Astrocyte (in vitro differentiated cells and primary cell): ENCODE results near the gene TTYH1. TPM values are rescaled to one million over a fixed set of nuclear protein-coding genes. Genes with fewer than 3 reads are reported as not detected.
"Not testable (repeated sequence)": the region's sequence is repeated elsewhere in the genome, so short reads cannot be mapped to it uniquely, and the experiment has no call there.

Source experiments
- DNase-seq: peaks from one replicate; pipeline ENCODE4 v3.0.0-alpha.2; 2010; ENCODE audit warnings: low read depth
- FAIRE-seq: peaks from 2 replicates; lab custom pipeline; 2011; peaks lifted over from hg19 to GRCh38; lab: Jason Lieb, UNC
- H2AFZ ChIP-seq: 2 replicates; pipeline ENCODE4 v1.6.0; 2012; ENCODE audit warnings: low read depth, low read length, inconsistent platforms
- H3K27ac ChIP-seq: 2 replicates; pipeline ENCODE4 v1.5.1; 2011; ENCODE audit warnings: low read depth, low read length, inconsistent platforms
- H3K27me3 ChIP-seq: 2 replicates; pipeline ENCODE4 v1.6.0; 2011; ENCODE audit warnings: low read length, inconsistent platforms; ENCODE audit not compliant: insufficient read depth
- H3K36me3 ChIP-seq: 2 replicates; pipeline ENCODE4 v1.5.1; 2011; ENCODE audit warnings: low read length, inconsistent platforms; ENCODE audit not compliant: insufficient read depth
- H3K4me1 ChIP-seq: 2 replicates; pipeline ENCODE4 v1.5.1; 2011; ENCODE audit warnings: low read length, inconsistent platforms; ENCODE audit not compliant: insufficient read depth
- H3K4me2 ChIP-seq: 2 replicates; pipeline ENCODE4 v1.6.0; 2012; ENCODE audit warnings: low read length, inconsistent platforms
- H3K4me3 ChIP-seq: 2 replicates; pipeline ENCODE4 v1.5.1; 2011; ENCODE audit warnings: low read depth, mild to moderate bottlenecking, low read length, inconsistent platforms; ENCODE audit not compliant: insufficient read depth
- H3K79me2 ChIP-seq: 2 replicates; pipeline ENCODE4 v1.6.0; 2012; ENCODE audit warnings: mild to moderate bottlenecking, low read length, inconsistent platforms; ENCODE audit not compliant: insufficient read depth
- H3K9ac ChIP-seq: 2 replicates; pipeline ENCODE4 v1.6.0; 2012; ENCODE audit warnings: mild to moderate bottlenecking, low read length, inconsistent platforms
- H3K9me3 ChIP-seq: 2 replicates; pipeline ENCODE4 v1.5.1; 2012; ENCODE audit warnings: low read depth, mild to moderate bottlenecking, low read length, inconsistent platforms; ENCODE audit not compliant: insufficient read depth
- H4K20me1 ChIP-seq: 2 replicates; pipeline ENCODE4 v1.6.0; 2012; ENCODE audit warnings: low read length, inconsistent platforms; ENCODE audit not compliant: insufficient read depth
- H3K27ac Mint-ChIP-seq: one replicate; pipeline ENCODE4 v1.8.0; 2021; ENCODE audit warnings: mild to moderate bottlenecking, mixed read lengths; ENCODE audit not compliant: unreplicated experiment
- H3K27me3 Mint-ChIP-seq: one replicate; pipeline ENCODE4 v1.8.0; 2021; ENCODE audit warnings: low read depth, mixed read lengths; ENCODE audit not compliant: unreplicated experiment
- H3K36me3 Mint-ChIP-seq: one replicate; pipeline ENCODE4 v1.8.0; 2021; ENCODE audit warnings: low read depth, mixed read lengths; ENCODE audit not compliant: unreplicated experiment
- H3K4me1 Mint-ChIP-seq: one replicate; pipeline ENCODE4 v1.8.0; 2021; ENCODE audit warnings: low read depth, mixed read lengths; ENCODE audit not compliant: unreplicated experiment
- H3K4me3 Mint-ChIP-seq: one replicate; pipeline ENCODE4 v1.8.0; 2021; ENCODE audit warnings: mild to moderate bottlenecking, moderate library complexity, mixed read lengths; ENCODE audit not compliant: unreplicated experiment
- H3K9me3 Mint-ChIP-seq: one replicate; pipeline ENCODE4 v1.8.0; 2021; ENCODE audit warnings: mild to moderate bottlenecking, mixed read lengths; ENCODE audit not compliant: unreplicated experiment
- CTCF ChIP-seq: IDR thresholded peaks from 2 replicates; pipeline ENCODE4 v1.5.1; 2011; ENCODE audit warnings: low read depth, mild to moderate bottlenecking, inconsistent platforms, low read length, moderate library complexity; ENCODE audit not compliant: insufficient read depth
- EZH2 ChIP-seq: IDR thresholded peaks from 2 replicates; pipeline ENCODE4 v1.6.1; 2012; ENCODE audit warnings: mild to moderate bottlenecking, low read length, inconsistent platforms; ENCODE audit not compliant: insufficient read depth
- total RNA-seq: library from RNA; stranded (reverse); gene quantifications from 2 replicates; pipeline ENCODE4 v1.2.1, GENCODE V29; 2021

TTYH1 gene
- total RNA-seq, 1 donor from 2014 or later = 8.4 TPM

DNA sequence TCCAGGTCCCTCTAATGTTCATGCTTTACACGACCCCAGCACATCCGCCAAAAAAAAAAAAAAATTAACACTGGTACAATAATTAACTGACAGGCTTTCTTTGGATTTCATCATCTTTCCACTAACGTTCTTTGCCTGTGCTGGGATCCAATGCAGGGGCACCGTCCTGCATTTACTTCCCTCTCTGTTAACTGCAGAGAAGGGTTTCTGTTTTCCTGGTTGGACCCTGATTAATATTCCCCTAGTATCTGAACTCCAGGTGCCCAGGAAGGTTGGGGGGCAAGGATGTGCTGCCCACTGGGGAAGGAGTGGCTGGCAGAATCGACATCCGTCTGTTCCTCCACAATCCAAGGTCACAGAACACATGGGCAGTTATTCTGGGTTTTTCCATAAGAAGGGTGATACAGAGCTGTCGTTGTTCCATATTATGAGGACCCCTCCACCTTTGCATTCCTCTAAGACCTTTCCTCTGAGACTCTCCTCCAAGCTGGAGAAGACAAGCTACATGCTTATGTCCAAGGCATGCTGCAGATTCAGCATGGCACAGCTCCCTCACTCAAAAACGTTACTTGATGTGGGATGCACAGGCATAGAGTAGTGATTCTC, 46.1 kb upstream of the TTYH1 start:
- Mint-ChIP-seq H3K9me3 (peaks cover 2% of the 10 kb centered on the region), H3K27ac (no peak overlapping the region), H3K36me3 (no peaks in the 10 kb centered on the region), H3K27me3 (peaks cover 13% of the 10 kb centered on the region), H3K4me1 (peaks cover 5% of the 10 kb centered on the region), H3K4me3 (no peak overlapping the region)
- Histone ChIP-seq H3K27ac (no peak overlapping the region), H3K79me2 (no peaks in the 10 kb centered on the region), H3K4me3 (no peak overlapping the region), H4K20me1 (no peaks in the 10 kb centered on the region), H3K4me2 (no peak overlapping the region), H2AFZ (no peak overlapping the region), H3K4me1 (no peaks in the 10 kb centered on the region), H3K27me3 (no peaks in the 10 kb centered on the region), H3K9ac (no peak overlapping the region), H3K9me3 (no peaks in the 10 kb centered on the region), H3K36me3 (no peaks in the 10 kb centered on the region)
- DNase-seq (no peak), FAIRE-seq (no peak)
- TF ChIP-seq EZH2 = no peak
- TF ChIP-seq CTCF = no peak

GRCh38 chr19:54369688-54370433, 45.4 kb upstream of the TTYH1 start:
- H3K4me2 ChIP-seq, H3K36me3 Mint-ChIP-seq, DNase-seq, H3K27ac ChIP-seq, H4K20me1 ChIP-seq, H3K79me2 ChIP-seq, H3K9ac ChIP-seq, H3K9me3 Mint-ChIP-seq, FAIRE-seq, H3K4me3 Mint-ChIP-seq, H3K27me3 ChIP-seq, H3K4me3 ChIP-seq, H3K27ac Mint-ChIP-seq, H2AFZ ChIP-seq, H3K9me3 ChIP-seq, H3K4me1 ChIP-seq, H3K4me1 Mint-ChIP-seq, H3K36me3 ChIP-seq: not testable (repeated sequence)
- H3K27me3 Mint-ChIP-seq = peaks cover 13% of the 10 kb centered on the region

DNA sequence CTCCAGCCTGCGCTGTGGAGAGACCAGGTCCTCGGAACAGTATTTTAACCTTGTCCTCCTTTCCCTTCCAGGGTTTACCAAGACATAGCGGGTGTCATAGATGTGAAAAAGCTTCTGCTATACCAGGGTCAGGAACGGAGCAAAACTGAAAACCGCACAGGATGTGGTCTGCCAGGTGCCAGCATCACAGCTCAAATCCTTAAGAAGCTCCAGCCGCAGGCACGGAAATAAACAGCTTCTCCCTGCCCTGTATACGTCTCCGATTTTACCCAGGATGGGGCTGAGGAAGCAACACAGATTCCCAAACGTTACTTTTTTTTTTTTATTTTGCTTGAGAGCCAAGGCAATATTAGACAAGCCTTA, 44.8 kb upstream of the TTYH1 start:
- H3K27ac Mint-ChIP-seq, H3K4me3 ChIP-seq, H3K9ac ChIP-seq, H3K27ac ChIP-seq, H3K79me2 ChIP-seq, H3K9me3 Mint-ChIP-seq, H3K36me3 Mint-ChIP-seq, H2AFZ ChIP-seq, H3K4me2 ChIP-seq, H3K36me3 ChIP-seq, DNase-seq, H4K20me1 ChIP-seq, FAIRE-seq, H3K9me3 ChIP-seq, H3K4me1 Mint-ChIP-seq, H3K4me3 Mint-ChIP-seq, H3K4me1 ChIP-seq, H3K27me3 ChIP-seq: not testable (repeated sequence)
- peaks cover 18% of the 10 kb centered on the region for H3K27me3 Mint-ChIP-seq

GRCh38 chr19:54371453-54371852, 43.8 kb upstream of the TTYH1 start:
- not testable (repeated sequence) for H3K27ac Mint-ChIP-seq, H3K79me2 ChIP-seq, H2AFZ ChIP-seq, H3K27ac ChIP-seq, H4K20me1 ChIP-seq, H3K4me3 ChIP-seq, H3K9me3 ChIP-seq, DNase-seq, H3K4me2 ChIP-seq, H3K4me1 ChIP-seq, H3K9me3 Mint-ChIP-seq, H3K36me3 Mint-ChIP-seq, H3K9ac ChIP-seq, H3K4me1 Mint-ChIP-seq, FAIRE-seq, H3K36me3 ChIP-seq, H3K27me3 ChIP-seq, H3K4me3 Mint-ChIP-seq
- peaks cover 23% of the 10 kb centered on the region for H3K27me3 Mint-ChIP-seq
